Mucosa of descending colon (tissue), 3 donors: ENCODE measurements around the gene ZNF236. TPM values are rescaled to one million over a fixed set of nuclear protein-coding genes. Genes with fewer than 3 reads are reported as not detected.

Source experiments
- ATAC-seq: fragments of 200-7000 bp; cut with Tn5 transposase; one replicate; pipeline ENCODE4 v1.9.1; 2020; ENCODE audit warnings: mild to moderate bottlenecking, moderate library complexity
- DNase-seq, 3 donors: peaks; one replicate each; pipeline ENCODE4 v3.0.0-alpha.2; 2020
- H3K36me3 ChIP-seq: fragments of 200-600 bp; one replicate; pipeline ENCODE4 v1.8.0; 2021; ENCODE audit warnings: low read depth, mild to moderate bottlenecking
- H3K4me1 ChIP-seq: fragments of 200-600 bp; one replicate; pipeline ENCODE4 v1.8.0; 2021; ENCODE audit warnings: low read depth, mild to moderate bottlenecking
- H3K4me3 ChIP-seq: fragments of 200-600 bp; one replicate; pipeline ENCODE4 v1.8.0; 2021; ENCODE audit warnings: mild to moderate bottlenecking
- H3K9me3 ChIP-seq: fragments of 200-600 bp; one replicate; pipeline ENCODE4 v1.8.0; 2021; ENCODE audit warnings: mild to moderate bottlenecking
- CTCF ChIP-seq: fragments of 200-600 bp; IDR thresholded peaks from one replicate; pipeline ENCODE4 v1.8.0; 2022; ENCODE audit warnings: antibody characterized with exemption, mild to moderate bottlenecking
- intact Hi-C, 2 donors: fragments of 100-400 bp; cut with DNase I in 1 of 2; cut with micrococcal nuclease in 1 of 2; formaldehyde crosslinking; loops; one replicate each; pipeline versions ENCODE4 v1.11.0 to v1.11.1; 2022; cut with DNase I, micrococcal nuclease
- total RNA-seq, 3 donors: library from RNA; stranded (reverse); fragmentation: NEBNext Ultra II Directional in 2 of 3; extraction: Animal tissue kit (Norgen Biotek cat#: 25700) in 2 of 3; gene quantifications; one replicate each; pipeline versions ENCODE4 v1.2.1 to v1.2.4, GENCODE V29; 2021 to 2023
- donor health status: DM: no; HTN: no; CAD: no; lungs with moderate emphysema.
- donor health status: DM: no; HTN: no; CAD: no.
- donor health status: DM: no; HTN: yes; CAD: no.

ZNF236 gene
- total RNA-seq, 3 donors from 2014 or later = 14.8 to 27.9 (median 15.5) TPM

GRCh38 chr18:76920974-76921373 lies 98.6 kb downstream of the ZNF236 start:
- Histone ChIP-seq H3K4me1 (no peaks in the 10 kb centered on the region), H3K36me3 (no peaks in the 10 kb centered on the region), H3K4me3 (no peak overlapping the region), H3K9me3 (no peaks in the 10 kb centered on the region)
- no peak for TF ChIP-seq CTCF
- DNase-seq = no peak
- intact Hi-C loops = loop anchor here (5.0 to 10.0 kb wide), 2 partner anchors 61 to 64 kb away; no protein-coding TSS in a partner anchor
- ATAC-seq = no peak

- intact Hi-C loops = loop anchor here (5.0 to 10.0 kb wide), 2 partner anchors 60 to 63 kb away; no protein-coding TSS in a partner anchor
- ATAC-seq (peak; percentile 98), DNase-seq (peak in 2 of 3 donors; percentile 70 to 73)
- peak; percentile 33 for TF ChIP-seq CTCF
- Histone ChIP-seq H3K9me3 (no peaks in the 10 kb centered on the region), H3K4me3 (no peak overlapping the region), H3K4me1 (no peaks in the 10 kb centered on the region), H3K36me3 (no peaks in the 10 kb centered on the region)
Measured at GRCh38 chr18:76922107-76922506, 99.8 kb downstream of the ZNF236 start.

- H3K36me3 ChIP-seq = peaks cover 3% of the 10 kb centered on the region
- H3K9me3 ChIP-seq = no peaks in the 10 kb centered on the region
- DNase-seq (peak in 1 of 3 donors; percentile 24), ATAC-seq (no peak)
- no peak overlapping the region for H3K4me3 ChIP-seq
- intact Hi-C loops = loop anchor here (5.0 to 10.0 kb wide), 2 partner anchors 59 to 61 kb away; no protein-coding TSS in a partner anchor
- TF ChIP-seq CTCF = no peak
- no peaks in the 10 kb centered on the region for H3K4me1 ChIP-seq
Measured at GRCh38 chr18:76923485-76924085, 101.2 kb downstream of the ZNF236 start.

GRCh38 chr18:76925501-76925900 lies 103.1 kb downstream of the ZNF236 start:
- Histone ChIP-seq H3K4me1 (no peaks in the 10 kb centered on the region), H3K9me3 (no peaks in the 10 kb centered on the region), H3K36me3 (peaks cover 4% of the 10 kb centered on the region), H3K4me3 (no peak overlapping the region)
- DNase-seq (no peak), ATAC-seq (no peak)
- TF ChIP-seq CTCF = no peak
- intact Hi-C loops = loop anchor here in 1 of 2 donors (10.0 kb wide), 1 partner anchor 59 kb away; no protein-coding TSS in a partner anchor

GRCh38 chr18:76927223-76927725 lies 104.9 kb downstream of the ZNF236 start:
- no peak overlapping the region for H3K4me3 ChIP-seq
- DNase-seq (no peak), ATAC-seq (no peak)
- H3K4me1 ChIP-seq = no peaks in the 10 kb centered on the region
- H3K36me3 ChIP-seq = peaks cover 4% of the 10 kb centered on the region
- TF ChIP-seq CTCF = no peak
- intact Hi-C loops = loop anchor here in 1 of 2 donors (10.0 kb wide), 1 partner anchor 58 kb away; no protein-coding TSS in a partner anchor
- no peaks in the 10 kb centered on the region for H3K9me3 ChIP-seq
